Neuronal stem cell (in vitro differentiated cells): ENCODE measurements around the gene LSAMP.

Experiments used
- DNase-seq: peaks from one replicate; pipeline ENCODE4 v3.0.0-alpha.2; 2013; ENCODE audit warnings: low spot score
- H2AFZ ChIP-seq: one replicate; pipeline ENCODE4 v1.6.1; 2013; ENCODE audit warnings: mild to moderate bottlenecking, low read length, inconsistent platforms
- H2AK5ac ChIP-seq: 2 replicates; pipeline ENCODE4 v1.6.1; 2013; ENCODE audit warnings: low read depth, mild to moderate bottlenecking, inconsistent platforms, low read length, moderate library complexity, mixed read lengths
- H2BK120ac ChIP-seq: 2 replicates; pipeline ENCODE4 v1.6.1; 2013; ENCODE audit warnings: low read depth, mild to moderate bottlenecking, inconsistent platforms, low read length, moderate library complexity, mixed read lengths
- H2BK12ac ChIP-seq: one replicate; pipeline ENCODE4 v1.6.1; 2013; ENCODE audit warnings: low read length, inconsistent platforms
- H2BK15ac ChIP-seq: 2 replicates; pipeline ENCODE4 v1.6.1; 2013; ENCODE audit warnings: mild to moderate bottlenecking, low read length, inconsistent platforms, mixed read lengths
- H2BK5ac ChIP-seq: one replicate; pipeline ENCODE4 v1.6.1; 2013; ENCODE audit warnings: inconsistent platforms, mild to moderate bottlenecking, low read length, moderate library complexity
- H3K14ac ChIP-seq: one replicate; pipeline ENCODE4 v1.6.1; 2013; ENCODE audit warnings: low read length, inconsistent platforms
- H3K18ac ChIP-seq: 2 replicates; pipeline ENCODE4 v1.6.1; 2013; ENCODE audit warnings: low read length, inconsistent platforms
- H3K23ac ChIP-seq: 2 replicates; pipeline ENCODE4 v1.6.1; 2013; ENCODE audit warnings: low read depth, mild to moderate bottlenecking, mixed read lengths, low read length, inconsistent platforms; ENCODE audit not compliant: poor library complexity
- H3K27ac ChIP-seq: replicated peaks from 3 replicates; pipeline ENCODE4 v1.5.1; 2013; ENCODE audit warnings: low read length, inconsistent platforms
- H3K27me3 ChIP-seq, 3 experiments: 2 replicates each; pipeline ENCODE4 v1.6.1; 2013; ENCODE audit warnings: low read length in 3 of 3, mild to moderate bottlenecking in 2 of 3, inconsistent platforms in 1 of 3, low read depth in 1 of 3, mixed read lengths in 1 of 3, moderate library complexity in 1 of 3; ENCODE audit not compliant: control insufficient read depth in 3 of 3, insufficient read depth in 3 of 3
- H3K36me3 ChIP-seq, 2 donors: replicated peaks in 1 of 2; 2 replicates each; pipeline ENCODE4 v1.6.1; 2013; ENCODE audit warnings: low read length in 2 of 2; ENCODE audit not compliant: control insufficient read depth in 2 of 2, insufficient read depth in 2 of 2
- H3K4ac ChIP-seq: 2 replicates; pipeline ENCODE4 v1.6.1; 2013; ENCODE audit warnings: inconsistent platforms, mild to moderate bottlenecking, low read length, moderate library complexity
- H3K4me1 ChIP-seq, 2 donors: 1 replicate in 1 of 2; 2 replicates in 1 of 2; pipeline ENCODE4 v1.6.1; 2013; ENCODE audit warnings: low read length in 2 of 2, low read depth in 1 of 2; ENCODE audit not compliant: control insufficient read depth in 2 of 2, insufficient read depth in 1 of 2
- H3K4me2 ChIP-seq: one replicate; pipeline ENCODE4 v1.6.1; 2013; ENCODE audit warnings: mild to moderate bottlenecking, low read length, inconsistent platforms; ENCODE audit not compliant: insufficient read depth, poor library complexity, severe bottlenecking
- H3K4me3 ChIP-seq, 2 donors: 2 replicates each; pipeline ENCODE4 v1.5.1; 2013; ENCODE audit warnings: low read length in 2 of 2, mild to moderate bottlenecking in 2 of 2, inconsistent platforms in 1 of 2, moderate library complexity in 1 of 2
- H3K79me1 ChIP-seq: one replicate; pipeline ENCODE4 v1.6.1; 2013; ENCODE audit warnings: low read depth, mild to moderate bottlenecking, inconsistent platforms, low read length, moderate library complexity
- H3K9ac ChIP-seq: one replicate; pipeline ENCODE4 v1.6.1; 2013; ENCODE audit warnings: mild to moderate bottlenecking, low read depth, low read length, inconsistent platforms; ENCODE audit not compliant: poor library complexity
- H3K9me3 ChIP-seq, 2 donors: replicated peaks in 1 of 2; 2 replicates each; pipeline versions ENCODE3 to v1.6.1; 2013; ENCODE audit warnings: low read length in 2 of 2, mild to moderate bottlenecking in 2 of 2, inconsistent platforms in 1 of 2, low read depth in 1 of 2, mixed read lengths in 1 of 2, moderate library complexity in 1 of 2; ENCODE audit not compliant: control insufficient read depth in 2 of 2, insufficient read depth in 1 of 2
- H4K8ac ChIP-seq: one replicate; pipeline ENCODE4 v1.6.1; 2013; ENCODE audit warnings: low read depth, mild to moderate bottlenecking, inconsistent platforms, low read length, moderate library complexity
- H4K91ac ChIP-seq: one replicate; pipeline ENCODE4 v1.6.1; 2013; ENCODE audit warnings: low read length, low read depth, mild to moderate bottlenecking, inconsistent platforms; ENCODE audit not compliant: poor library complexity
- whole genome bisulfite sequencing, 2 donors: extraction: QIAGEN DNeasy Blood & Tissue Kit; methylation state at CpG; one replicate each; pipeline ENCODE4 v1.1.7; 2013; ENCODE audit warnings: missing lambda C conversion rate in 2 of 2, mixed read lengths in 1 of 2; ENCODE audit not compliant: insufficient read length in 2 of 2, insufficient replicate concordance in 1 of 2; ENCODE audit errors: extremely low coverage in 2 of 2; 5-methylcytosine and 5-hydroxymethylcytosine counted together

LSAMP gene

DNA sequence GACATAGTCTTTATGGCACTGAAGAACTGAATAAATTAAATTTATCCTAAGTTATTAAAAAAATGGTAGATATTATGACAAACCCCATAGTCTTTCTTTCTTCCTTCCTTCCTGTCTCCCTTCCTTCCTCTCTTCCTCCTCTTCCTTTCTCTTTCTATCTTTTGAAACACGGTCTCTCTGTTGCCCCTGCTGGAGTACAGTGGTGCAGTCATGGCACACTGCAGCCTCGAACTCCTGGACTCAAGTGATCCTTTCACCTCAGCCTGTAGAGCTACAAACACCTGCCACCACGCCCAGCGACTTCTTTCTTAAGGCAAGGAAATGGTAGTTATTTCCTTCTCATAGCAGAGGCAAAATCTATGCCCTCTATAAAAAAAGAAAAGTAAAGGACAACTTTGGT lies 467.4 kb downstream of the LSAMP start:
- Histone ChIP-seq H3K27me3 (no peaks in the 10 kb centered on the region), H3K9me3 (no peaks in the 10 kb centered on the region), H3K14ac (no peak overlapping the region)

DNA sequence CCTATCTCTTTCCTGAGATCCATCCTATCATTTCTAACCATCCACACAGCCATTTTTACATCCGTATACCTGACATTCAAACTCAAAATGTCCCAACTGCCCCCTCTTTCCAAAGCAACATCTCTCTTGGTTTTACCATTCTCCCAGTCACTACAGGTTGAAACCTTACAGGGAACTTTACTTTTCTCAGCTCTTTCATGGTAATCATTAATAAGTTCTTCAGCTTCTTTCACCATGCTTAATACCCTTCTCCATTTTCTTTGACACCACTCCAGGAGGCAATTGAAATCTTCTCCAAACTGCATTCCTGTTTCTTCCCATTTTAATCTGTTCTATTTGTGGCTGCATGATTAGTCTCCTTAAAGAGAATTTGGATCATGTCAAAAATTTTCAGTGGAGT lies 469.5 kb downstream of the LSAMP start:
- no peak overlapping the region for H2AFZ ChIP-seq
- no peak overlapping the region for H2BK12ac ChIP-seq
- no peak overlapping the region for H3K4me3 ChIP-seq
- H4K91ac ChIP-seq = no peak overlapping the region
- no peak overlapping the region for H2AK5ac ChIP-seq
- H3K4me1 ChIP-seq = no peaks in the 10 kb centered on the region
- no peak overlapping the region for H3K23ac ChIP-seq
- no peak overlapping the region for H3K14ac ChIP-seq
- no peak for DNase-seq
- no peak overlapping the region for H2BK5ac ChIP-seq
- no peak overlapping the region for H3K27ac ChIP-seq
- H3K18ac ChIP-seq = no peak overlapping the region
- H3K9me3 ChIP-seq = no peaks in the 10 kb centered on the region
- H3K27me3 ChIP-seq = no peaks in the 10 kb centered on the region
- no peak overlapping the region for H4K8ac ChIP-seq
- WGBS, 2 donors = no CpG with 5 or more reads among the region's 1 CpG
- no peak overlapping the region for H2BK120ac ChIP-seq
- no peaks in the 10 kb centered on the region for H3K79me1 ChIP-seq
- H3K4ac ChIP-seq = no peak overlapping the region
- H2BK15ac ChIP-seq = no peak overlapping the region
- no peaks in the 10 kb centered on the region for H3K36me3 ChIP-seq
- no peak overlapping the region for H3K9ac ChIP-seq
- no peak overlapping the region for H3K4me2 ChIP-seq

More for the DNA sequence above, 467.4 kb downstream of the LSAMP start:
- Histone ChIP-seq H2AK5ac (no peak overlapping the region), H4K91ac (no peak overlapping the region), H3K4ac (no peak overlapping the region), H3K79me1 (no peaks in the 10 kb centered on the region), H4K8ac (no peak overlapping the region), H3K4me3 (no peak overlapping the region), H2AFZ (no peak overlapping the region), H2BK15ac (no peak overlapping the region), H2BK5ac (no peak overlapping the region), H2BK12ac (no peak overlapping the region), H3K18ac (no peak overlapping the region), H3K9ac (no peak overlapping the region), H3K36me3 (no peaks in the 10 kb centered on the region), H3K27ac (no peak overlapping the region), H3K4me2 (no peak overlapping the region), H3K23ac (no peak overlapping the region), H2BK120ac (no peak overlapping the region), H3K4me1 (no peaks in the 10 kb centered on the region)
- DNase-seq = no peak
- no CpG with 5 or more reads among the region's 4 CpGs for WGBS, 2 donors

DNA sequence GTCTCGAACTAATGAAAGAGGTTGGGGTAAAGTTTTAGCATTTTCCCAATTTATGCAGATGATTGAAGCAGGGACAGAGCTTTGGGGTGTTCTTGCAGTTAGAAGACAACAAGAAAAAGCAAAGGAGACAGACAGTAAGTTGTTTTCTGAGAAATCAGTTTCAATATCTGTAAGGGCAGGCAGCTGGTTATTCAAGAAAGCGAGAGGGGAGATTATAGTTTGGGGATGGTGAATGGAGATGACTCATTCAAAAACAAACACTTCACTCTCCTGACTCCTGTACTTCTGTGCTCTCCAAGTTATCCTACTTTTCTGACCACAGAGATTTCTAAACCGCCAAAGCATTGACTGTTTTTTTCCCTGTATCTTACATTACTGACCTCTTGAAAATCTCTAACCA lies 469.9 kb downstream of the LSAMP start:
- Histone ChIP-seq H3K4me1 (no peaks in the 10 kb centered on the region), H3K27me3 (no peaks in the 10 kb centered on the region), H2AK5ac (no peak overlapping the region), H3K23ac (no peak overlapping the region), H3K4me3 (no peak overlapping the region), H4K8ac (no peak overlapping the region), H3K4ac (no peak overlapping the region), H2BK15ac (no peak overlapping the region), H2BK120ac (no peak overlapping the region), H3K27ac (no peak overlapping the region), H2BK12ac (no peak overlapping the region), H3K9me3 (no peaks in the 10 kb centered on the region), H3K18ac (no peak overlapping the region), H3K9ac (no peak overlapping the region), H3K14ac (no peak overlapping the region), H3K79me1 (no peaks in the 10 kb centered on the region), H3K36me3 (no peaks in the 10 kb centered on the region), H2BK5ac (no peak overlapping the region), H4K91ac (no peak overlapping the region), H3K4me2 (no peak overlapping the region), H2AFZ (no peak overlapping the region)
- WGBS, 2 donors = no CpG with 5 or more reads among the region's 3 CpGs
- no peak for DNase-seq

DNA sequence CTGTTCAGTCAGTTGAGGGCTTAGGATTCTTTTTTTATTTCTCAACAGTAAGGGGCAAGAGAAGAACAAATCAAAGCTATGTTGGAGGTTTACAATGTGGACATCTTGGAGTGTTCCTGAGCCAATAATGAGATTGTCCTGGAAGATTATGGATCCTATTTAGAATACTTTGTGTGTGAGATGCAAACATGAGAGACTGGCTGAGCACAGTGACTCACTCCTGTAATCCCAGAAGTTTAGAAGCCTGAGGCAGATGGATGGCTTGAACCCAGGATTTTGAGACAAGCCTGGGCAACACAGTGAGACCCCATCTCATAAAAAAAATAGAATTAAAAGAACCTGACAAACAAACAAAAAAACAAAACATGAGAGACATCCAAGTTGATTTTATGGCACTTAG lies 470.3 kb downstream of the LSAMP start:
- Histone ChIP-seq H3K14ac (no peak overlapping the region), H3K4me1 (no peaks in the 10 kb centered on the region), H3K79me1 (no peaks in the 10 kb centered on the region), H4K8ac (no peak overlapping the region), H2BK12ac (no peak overlapping the region), H3K4ac (no peak overlapping the region), H3K18ac (no peak overlapping the region), H2AK5ac (no peak overlapping the region), H3K23ac (no peak overlapping the region), H3K9me3 (no peaks in the 10 kb centered on the region), H4K91ac (no peak overlapping the region), H3K4me2 (no peak overlapping the region), H3K27ac (no peak overlapping the region), H3K9ac (no peak overlapping the region), H2BK120ac (no peak overlapping the region), H3K36me3 (no peaks in the 10 kb centered on the region), H2BK5ac (no peak overlapping the region), H2AFZ (no peak overlapping the region), H2BK15ac (no peak overlapping the region), H3K4me3 (no peak overlapping the region), H3K27me3 (no peaks in the 10 kb centered on the region)
- DNase-seq = no peak
